Activated T-cell treated with anti-CD3 and anti-CD28 coated beads for 1 hour (primary cell): ENCODE measurements around the gene STEAP3.

ENCODE experiments used
- DNase-seq: peaks from one replicate; pipeline ENCODE4 v3.0.0-alpha.2; 2020; ENCODE audit warnings: low read depth

The STEAP3 gene

GRCh38 chr2:119227346-119227745 is 3.7 kb downstream of the STEAP3 start:
- no peak for DNase-seq

GRCh38 chr2:119228136-119228535 is 4.5 kb downstream of the STEAP3 start:
- DNase-seq, result no peak

DNA sequence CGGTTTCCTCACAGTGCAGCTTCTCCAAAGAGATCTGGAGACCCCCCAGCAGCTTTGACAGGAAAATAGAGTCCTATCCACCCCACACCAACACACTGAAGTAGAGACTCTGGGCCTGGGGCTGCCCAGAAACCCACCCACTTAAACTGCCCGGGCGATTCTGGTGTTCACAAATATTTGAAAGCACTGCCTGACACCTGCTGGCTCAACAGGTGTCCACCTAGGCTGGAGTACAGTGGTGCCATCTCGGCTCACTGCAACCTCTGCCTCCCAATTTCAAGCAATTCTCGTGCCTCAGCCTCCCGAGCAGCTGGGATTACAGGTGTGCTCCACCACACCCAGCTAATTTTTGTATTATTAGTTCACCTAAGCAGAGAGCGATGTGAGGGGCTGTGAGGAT is 5.3 kb downstream of the STEAP3 start:
- no peak for DNase-seq

DNA sequence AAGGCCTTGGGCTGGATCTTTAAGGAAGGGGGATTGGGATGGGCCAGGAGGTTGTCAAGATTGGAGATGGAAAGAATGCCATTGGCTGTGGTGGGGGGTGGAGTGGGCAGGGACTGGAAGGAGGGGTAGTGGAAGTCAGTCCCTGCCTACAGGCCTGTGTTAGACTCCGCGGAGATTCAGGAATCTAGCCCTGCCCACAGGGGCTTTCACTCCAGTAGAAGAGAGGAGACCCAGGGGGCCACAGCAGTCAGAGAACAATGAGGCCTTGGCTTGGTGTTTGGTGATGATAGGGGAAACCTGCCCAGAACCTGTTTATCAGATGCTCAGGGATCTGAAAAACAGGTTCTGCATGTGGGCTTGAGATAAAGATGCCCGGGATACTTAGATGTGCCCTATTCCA is 6.1 kb downstream of the STEAP3 start:
- no peak for DNase-seq

GRCh38 chr2:119230219-119231185 is 6.9 kb downstream of the STEAP3 start:
- no peak for DNase-seq

- no peak for DNase-seq
Measured at GRCh38 chr2:119231975-119232665, 8.5 kb downstream of the STEAP3 start.

DNA sequence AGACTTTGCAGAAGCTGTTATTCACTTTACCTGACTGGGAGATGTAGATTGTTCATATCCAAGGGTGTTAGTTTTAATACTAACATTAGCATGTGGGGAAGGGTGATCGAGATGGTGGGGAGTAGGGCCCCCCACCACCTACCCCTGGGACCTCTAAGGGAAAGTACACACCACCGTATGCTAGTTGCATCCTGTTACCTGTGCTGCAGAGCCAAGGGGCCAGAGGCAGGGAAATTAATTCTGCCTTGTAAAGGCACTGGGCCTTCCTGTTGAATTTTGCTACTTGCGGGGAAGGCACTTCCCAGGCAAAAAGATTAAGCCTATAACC is 9.0 kb downstream of the STEAP3 start:
- DNase-seq, result no peak

GRCh38 chr2:119233326-119234020 is 9.8 kb downstream of the STEAP3 start:
- DNase-seq, result no peak

DNA sequence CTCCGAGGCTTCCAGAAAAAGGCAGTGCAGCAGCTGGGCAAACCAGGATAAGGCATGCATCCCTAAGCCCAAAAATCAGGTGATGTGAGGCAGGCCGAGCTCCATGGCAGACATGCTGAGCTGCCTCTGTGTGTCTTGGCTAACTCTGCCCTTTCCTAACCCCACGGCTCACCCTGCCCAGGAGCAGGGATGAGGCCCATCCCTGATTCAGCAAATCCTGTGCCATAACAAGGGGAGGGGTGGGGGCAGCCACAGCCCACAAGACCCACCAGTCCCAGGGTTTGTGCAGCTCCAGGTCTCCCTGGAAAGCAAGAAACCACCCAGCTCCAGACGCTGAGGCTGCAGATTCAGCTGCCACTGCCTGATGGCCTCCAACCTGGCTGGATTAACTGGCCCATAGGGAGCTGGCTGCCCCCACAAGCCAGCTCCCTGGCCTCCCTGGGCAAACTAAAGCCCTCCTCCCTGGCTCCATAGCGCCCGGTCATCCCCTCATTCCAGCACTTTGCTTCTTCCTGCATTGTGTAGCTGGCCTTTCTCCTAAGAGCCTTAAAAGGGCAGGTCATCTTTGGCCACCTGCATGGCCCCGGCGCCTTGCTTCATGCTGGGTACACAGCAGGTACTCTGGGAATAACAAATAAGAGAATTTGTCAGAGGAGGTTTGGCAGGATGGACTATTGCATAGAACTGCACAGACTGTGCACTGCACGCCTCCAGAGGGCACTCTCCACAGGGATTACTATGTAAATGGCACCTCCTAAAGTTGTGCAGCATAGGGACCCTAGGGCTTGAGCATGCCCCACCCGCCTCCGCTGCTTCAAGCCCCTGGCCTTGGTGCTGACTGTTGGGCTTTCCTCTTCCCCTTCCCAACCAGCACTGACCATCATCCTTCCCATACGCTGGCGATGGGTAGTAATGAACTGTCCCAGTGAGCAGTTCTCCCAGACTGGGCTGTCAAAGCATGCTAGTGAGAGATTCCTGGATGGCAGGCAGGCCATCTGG is 10.7 kb downstream of the STEAP3 start:
- no peak for DNase-seq

GRCh38 chr2:119236796-119237195 is 13.2 kb downstream of the STEAP3 start:
- no peak for DNase-seq

- DNase-seq, result no peak
Measured at GRCh38 chr2:119240311-119241204, 16.9 kb downstream of the STEAP3 start.

- DNase-seq, result no peak
Measured at GRCh38 chr2:119241205-119241532, 17.5 kb downstream of the STEAP3 start.

DNA sequence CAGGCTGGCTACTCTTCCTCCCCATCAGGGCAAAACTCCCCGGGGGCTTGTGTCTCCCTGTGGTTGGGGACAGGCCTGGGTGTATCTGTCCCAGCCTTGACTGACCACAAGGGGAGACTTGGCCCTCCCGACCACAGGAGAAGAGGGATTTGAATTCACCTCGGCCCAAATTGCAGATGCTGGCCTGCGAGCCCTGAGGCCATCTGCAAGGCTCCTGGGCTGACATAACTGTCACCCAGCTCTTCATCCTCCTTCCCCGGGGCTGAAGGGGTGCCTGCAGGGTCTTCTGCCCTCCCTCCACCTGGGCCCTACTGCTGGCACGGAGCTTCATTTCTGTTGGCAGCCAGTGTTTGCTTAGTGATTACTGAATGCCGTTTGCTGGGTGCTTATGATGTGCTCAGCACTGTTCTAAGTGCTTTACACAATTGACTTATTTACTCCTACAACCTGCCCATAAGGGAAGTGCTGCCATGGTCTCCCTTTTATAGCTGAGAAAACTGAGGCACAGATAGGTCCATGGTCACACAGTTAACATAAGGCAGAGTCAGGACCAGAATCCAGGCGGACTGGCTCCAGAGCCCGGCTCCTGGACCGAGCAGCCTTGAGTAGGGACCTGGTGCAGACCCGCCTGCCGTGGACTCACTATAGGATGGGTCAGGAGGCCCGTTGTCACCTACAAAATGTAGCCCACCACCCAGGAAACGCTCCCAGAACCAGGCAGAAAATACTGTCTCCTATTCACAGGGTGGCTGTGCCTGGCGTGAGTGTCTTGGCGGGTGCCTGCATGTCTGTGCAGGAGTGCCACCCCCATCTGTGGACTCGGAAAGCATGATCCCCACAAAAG is 18.9 kb downstream of the STEAP3 start:
- DNase-seq, result no peak

DNA sequence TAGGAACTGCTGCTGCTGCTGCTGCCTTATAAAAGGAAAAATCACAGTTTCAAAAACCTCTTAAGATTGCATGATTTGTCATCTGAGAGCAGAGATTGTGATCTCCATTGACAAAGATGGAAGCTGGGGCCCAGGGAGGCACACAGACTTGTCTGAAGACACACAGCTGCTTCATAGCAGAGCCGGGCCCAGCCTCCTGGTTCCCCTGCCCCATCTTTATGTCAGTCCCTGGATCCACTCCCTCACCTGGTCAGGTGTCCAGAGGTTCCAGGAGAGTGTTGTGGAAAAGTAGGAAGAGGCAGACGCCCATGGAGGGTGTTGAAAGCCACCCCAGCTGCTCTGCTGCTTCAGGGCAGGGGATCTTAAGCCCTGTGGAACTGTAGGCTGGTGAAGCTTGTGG is 20.0 kb downstream of the STEAP3 start:
- DNase-seq, result no peak

- no peak for DNase-seq
Measured at GRCh38 chr2:119245076-119245840, 21.6 kb downstream of the STEAP3 start.

DNA sequence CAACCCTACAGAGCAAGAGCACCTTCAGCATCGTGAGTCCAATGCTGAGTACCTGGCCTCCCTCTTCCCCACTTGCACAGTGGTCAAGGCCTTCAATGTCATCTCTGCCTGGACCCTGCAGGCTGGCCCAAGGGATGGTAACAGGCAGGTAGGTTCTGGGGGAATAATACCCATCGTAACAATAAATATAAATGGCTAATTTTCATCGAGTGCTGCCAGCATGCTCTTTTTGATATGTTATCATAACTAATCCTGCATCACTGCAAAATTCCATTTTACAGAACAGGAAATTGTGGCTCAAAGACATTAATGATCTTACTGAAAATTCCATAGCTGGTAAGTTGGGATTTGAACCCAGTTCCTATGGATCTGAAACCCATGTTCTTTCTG is 22.2 kb downstream of the STEAP3 start:
- DNase-seq, result no peak

DNA sequence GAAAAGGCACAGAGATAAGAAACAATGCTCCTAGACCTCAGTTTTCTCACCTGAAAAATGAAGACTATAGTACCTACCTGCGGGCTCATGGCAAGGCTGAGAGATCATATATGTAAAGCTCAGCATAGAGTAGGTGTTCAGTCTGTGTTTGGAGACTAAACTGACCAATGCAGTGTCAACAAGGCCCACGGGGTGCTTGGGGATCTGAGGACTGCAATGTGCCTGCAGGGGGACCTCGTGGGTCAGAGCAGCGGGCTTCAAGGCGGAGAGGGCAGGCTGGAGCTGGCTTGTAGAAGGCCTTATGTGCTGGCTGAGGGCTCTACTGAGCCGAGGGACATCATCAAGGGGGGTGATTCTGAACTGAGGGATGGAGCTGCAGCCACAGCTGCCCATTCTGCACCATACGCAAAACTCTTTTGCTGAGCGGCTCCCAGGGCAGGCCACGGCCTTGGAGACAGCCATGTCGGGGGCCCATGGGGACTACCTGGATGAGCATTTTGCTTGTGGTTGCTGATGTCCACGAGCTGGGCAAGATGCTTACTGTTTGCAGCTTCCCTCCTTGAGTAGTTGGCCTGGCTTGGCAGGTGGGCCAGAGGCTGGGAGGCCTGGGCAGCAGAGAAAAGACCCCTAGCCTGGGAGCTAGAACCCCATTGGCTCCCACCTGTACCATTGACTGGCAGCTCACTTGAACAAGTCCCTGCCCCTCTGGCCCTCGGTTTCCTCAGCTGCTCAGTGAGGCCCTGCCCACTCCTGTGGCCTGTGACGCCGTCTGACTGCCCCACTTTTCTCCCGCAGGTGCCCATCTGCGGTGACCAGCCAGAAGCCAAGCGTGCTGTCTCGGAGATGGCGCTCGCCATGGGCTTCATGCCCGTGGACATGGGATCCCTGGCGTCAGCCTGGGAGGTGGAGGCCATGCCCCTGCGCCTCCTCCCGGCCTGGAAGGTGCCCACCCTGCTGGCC is 23.5 kb downstream of the STEAP3 start:
- no peak for DNase-seq

DNA sequence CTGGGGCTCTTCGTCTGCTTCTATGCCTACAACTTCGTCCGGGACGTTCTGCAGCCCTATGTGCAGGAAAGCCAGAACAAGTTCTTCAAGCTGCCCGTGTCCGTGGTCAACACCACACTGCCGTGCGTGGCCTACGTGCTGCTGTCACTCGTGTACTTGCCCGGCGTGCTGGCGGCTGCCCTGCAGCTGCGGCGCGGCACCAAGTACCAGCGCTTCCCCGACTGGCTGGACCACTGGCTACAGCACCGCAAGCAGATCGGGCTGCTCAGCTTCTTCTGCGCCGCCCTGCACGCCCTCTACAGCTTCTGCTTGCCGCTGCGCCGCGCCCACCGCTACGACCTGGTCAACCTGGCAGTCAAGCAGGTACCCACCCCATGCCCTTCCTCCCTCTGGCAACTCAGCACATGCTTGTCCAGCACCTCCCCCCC is 24.2 kb downstream of the STEAP3 start:
- DNase-seq, result no peak
